OCI-LY3 (cell line): Measurements from ENCODE around the gene TSPAN11.

Experiments used
- H2AFZ ChIP-seq: fragments of 200-600, 300-600 bp; shearing (Covaris generic); 2 replicates; pipeline ENCODE4 v1.6.0; 2014; ENCODE audit warnings: antibody characterized with exemption, low read depth, low read length
- H3K27ac ChIP-seq: fragments of 200-600, 300-600 bp; sonication (generic); 2 replicates; pipeline ENCODE4 v1.5.1; 2014; ENCODE audit warnings: mild to moderate bottlenecking, low read length, moderate library complexity, mixed read lengths
- H3K27me3 ChIP-seq: fragments of 200-600, 300-600 bp; sonication (generic); 2 replicates; pipeline ENCODE4 v1.6.1; 2014; ENCODE audit warnings: low read depth, low read length, mixed read lengths
- H3K36me3 ChIP-seq: fragments of 200-600, 300-600 bp; sonication (generic); replicated peaks from 2 replicates; pipeline ENCODE3; 2014; ENCODE audit warnings: low read depth, low read length, mixed read lengths
- H3K4me1 ChIP-seq: fragments of 300-600, 200-600 bp; sonication (generic); 2 replicates; pipeline ENCODE4 v1.6.1; 2014; ENCODE audit warnings: low read length, mixed read lengths
- H3K4me2 ChIP-seq: fragments of 200-600, 300-600 bp; sonication (generic); 2 replicates; pipeline ENCODE4 v1.6.1; 2014; ENCODE audit warnings: low read length, mixed read lengths
- H3K4me3 ChIP-seq: fragments of 300-600, 200-600 bp; sonication (generic); 2 replicates; pipeline ENCODE4 v1.5.1; 2014; ENCODE audit warnings: antibody characterized with exemption, mild to moderate bottlenecking, low read length, moderate library complexity
- H3K79me2 ChIP-seq: fragments of 300-600, 200-600 bp; shearing (Covaris generic); 2 replicates; pipeline ENCODE4 v1.6.1; 2014; ENCODE audit warnings: mild to moderate bottlenecking, low read length, mixed read lengths
- H3K9ac ChIP-seq: fragments of 300-600, 200-600 bp; shearing (Covaris generic); 2 replicates; pipeline ENCODE4 v1.6.0; 2014; ENCODE audit warnings: mild to moderate bottlenecking, low read length, moderate library complexity
- H3K9me3 ChIP-seq: fragments of 200-600, 300-600 bp; shearing (Covaris generic); 2 replicates; pipeline ENCODE4 v1.6.1; 2014; ENCODE audit warnings: low read length, mixed read lengths; ENCODE audit not compliant: insufficient read depth
- H4K20me1 ChIP-seq: fragments of 200-600, 300-600 bp; sonication (generic); 2 replicates; pipeline ENCODE4 v1.6.1; 2016; ENCODE audit warnings: low read length, mixed read lengths; ENCODE audit not compliant: insufficient read depth
- EZH2phosphoT487 ChIP-seq: fragments of 200-600 bp; shearing (Covaris generic); IDR thresholded peaks from 2 replicates; pipeline ENCODE4 v1.6.1; 2018; ENCODE audit warnings: antibody characterized with exemption, mixed run types, low read depth
- TF ChIP-seq, protein P1 (sequence below): fragments of 200-600, 300-600 bp; sonication (generic); IDR thresholded peaks from 2 replicates; pipeline ENCODE4 v1.5.1; 2014; ENCODE audit warnings: antibody characterized with exemption, low read length, low read depth

TSPAN11 gene

DNA sequence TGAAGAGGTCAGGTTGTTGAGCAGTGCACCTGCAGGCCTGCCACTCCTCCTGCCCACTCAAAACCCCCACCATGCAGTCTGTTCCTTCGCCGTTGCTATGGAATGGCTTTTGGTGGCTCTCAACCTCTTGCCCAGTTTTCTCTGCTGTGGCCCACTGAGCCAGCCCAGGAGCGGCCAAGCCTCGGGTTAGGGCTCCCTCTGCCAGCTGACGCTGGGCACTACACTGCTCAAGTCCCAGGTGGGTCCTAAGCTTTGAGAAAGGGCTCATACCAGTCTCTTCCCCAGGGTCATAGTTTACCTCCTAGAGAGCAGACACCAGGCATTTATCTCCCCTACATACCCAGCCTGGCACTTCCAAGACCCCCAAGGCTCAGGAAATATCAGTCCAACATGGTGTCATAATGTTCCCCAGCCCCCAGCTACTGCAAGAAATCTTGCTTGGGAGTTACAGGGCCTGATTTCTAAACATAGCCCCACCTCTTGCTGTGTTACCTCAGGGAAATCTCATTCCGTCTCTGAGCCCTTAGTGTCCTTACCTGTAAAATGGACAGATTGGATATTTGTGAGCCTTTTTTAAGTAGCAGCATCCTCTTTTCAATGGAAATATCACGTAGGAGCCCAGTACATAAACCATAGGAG lies 59.4 kb downstream of the TSPAN11 start:
- H3K4me2 ChIP-seq = no peak overlapping the region
- H2AFZ ChIP-seq = no peak overlapping the region
- H3K27ac ChIP-seq = no peak overlapping the region
- H3K4me3 ChIP-seq = no peak overlapping the region
- TF ChIP-seq EZH2phosphoT487 = no peak
- TF ChIP-seq, protein P1, sequence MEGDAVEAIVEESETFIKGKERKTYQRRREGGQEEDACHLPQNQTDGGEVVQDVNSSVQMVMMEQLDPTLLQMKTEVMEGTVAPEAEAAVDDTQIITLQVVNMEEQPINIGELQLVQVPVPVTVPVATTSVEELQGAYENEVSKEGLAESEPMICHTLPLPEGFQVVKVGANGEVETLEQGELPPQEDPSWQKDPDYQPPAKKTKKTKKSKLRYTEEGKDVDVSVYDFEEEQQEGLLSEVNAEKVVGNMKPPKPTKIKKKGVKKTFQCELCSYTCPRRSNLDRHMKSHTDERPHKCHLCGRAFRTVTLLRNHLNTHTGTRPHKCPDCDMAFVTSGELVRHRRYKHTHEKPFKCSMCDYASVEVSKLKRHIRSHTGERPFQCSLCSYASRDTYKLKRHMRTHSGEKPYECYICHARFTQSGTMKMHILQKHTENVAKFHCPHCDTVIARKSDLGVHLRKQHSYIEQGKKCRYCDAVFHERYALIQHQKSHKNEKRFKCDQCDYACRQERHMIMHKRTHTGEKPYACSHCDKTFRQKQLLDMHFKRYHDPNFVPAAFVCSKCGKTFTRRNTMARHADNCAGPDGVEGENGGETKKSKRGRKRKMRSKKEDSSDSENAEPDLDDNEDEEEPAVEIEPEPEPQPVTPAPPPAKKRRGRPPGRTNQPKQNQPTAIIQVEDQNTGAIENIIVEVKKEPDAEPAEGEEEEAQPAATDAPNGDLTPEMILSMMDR = peak; percentile 79
- H3K9me3 ChIP-seq = no peaks in the 10 kb centered on the region
- peaks cover 30% of the 10 kb centered on the region for H3K4me1 ChIP-seq
- H3K9ac ChIP-seq = no peak overlapping the region
- no peaks in the 10 kb centered on the region for H4K20me1 ChIP-seq
- H3K36me3 ChIP-seq = no peaks in the 10 kb centered on the region
- no peaks in the 10 kb centered on the region for H3K27me3 ChIP-seq
- H3K79me2 ChIP-seq = no peaks in the 10 kb centered on the region

DNA sequence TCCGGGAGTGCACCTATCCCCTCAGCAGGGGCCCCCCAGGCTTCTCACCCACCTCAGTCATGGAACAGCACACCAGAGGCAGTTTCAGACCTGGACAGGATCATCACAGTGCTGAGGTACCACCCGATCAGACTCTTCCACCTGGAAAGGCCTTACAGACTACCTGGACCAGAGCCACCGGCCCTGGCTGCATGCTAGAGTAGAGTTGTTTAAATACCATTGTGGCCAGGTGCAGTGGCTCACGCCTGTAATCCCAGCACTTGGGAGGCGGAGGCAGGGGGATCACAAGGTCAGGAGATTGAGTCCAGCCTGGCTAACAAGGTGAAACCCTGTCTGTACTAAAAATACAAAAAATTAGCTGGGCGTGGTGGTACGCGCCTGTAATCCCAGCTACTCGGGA lies 61.5 kb downstream of the TSPAN11 start:
- H3K4me3 ChIP-seq = no peak overlapping the region
- no peaks in the 10 kb centered on the region for H3K36me3 ChIP-seq
- H3K27ac ChIP-seq = no peak overlapping the region
- no peaks in the 10 kb centered on the region for H3K79me2 ChIP-seq
- H4K20me1 ChIP-seq = no peaks in the 10 kb centered on the region
- H3K9me3 ChIP-seq = no peaks in the 10 kb centered on the region
- H2AFZ ChIP-seq = no peak overlapping the region
- H3K4me1 ChIP-seq = peaks cover 30% of the 10 kb centered on the region
- no peak overlapping the region for H3K9ac ChIP-seq
- TF ChIP-seq, protein P1 = no peak
- no peak for TF ChIP-seq EZH2phosphoT487
- no peaks in the 10 kb centered on the region for H3K27me3 ChIP-seq
- H3K4me2 ChIP-seq = peak overlapping the region; percentile 30

DNA sequence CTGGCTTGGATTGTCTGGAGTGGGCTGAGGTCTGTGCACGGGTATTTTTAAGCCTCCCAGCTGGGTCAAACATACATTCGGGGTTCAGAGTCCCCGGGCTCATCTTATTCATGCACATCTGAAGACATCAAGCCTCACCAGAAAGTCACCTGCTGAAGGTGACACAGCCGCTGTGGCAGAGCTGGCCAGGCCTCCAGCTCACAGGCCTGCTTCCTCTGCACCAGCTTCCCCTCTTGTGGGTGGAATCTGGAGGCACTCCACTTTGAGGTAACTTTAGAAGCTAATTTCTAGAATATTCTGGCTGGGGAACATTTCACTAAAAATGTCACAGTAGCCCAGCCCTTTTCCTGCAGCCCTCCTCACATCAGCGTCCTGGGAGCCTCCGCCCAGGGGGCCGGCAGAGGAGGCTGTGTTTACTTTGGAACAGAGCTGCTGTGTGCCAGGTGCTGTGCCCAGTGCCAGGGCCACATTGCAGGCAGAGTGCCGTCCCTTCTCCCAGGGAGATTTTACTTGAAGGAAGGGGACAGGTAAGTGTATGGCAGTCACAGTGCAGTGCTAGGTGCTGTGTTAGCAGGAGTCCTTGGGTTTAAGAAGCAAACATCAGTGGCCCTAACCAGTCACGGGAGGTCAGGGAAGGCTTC lies 62.2 kb downstream of the TSPAN11 start:
- peaks cover 30% of the 10 kb centered on the region for H3K4me1 ChIP-seq
- no peak for TF ChIP-seq EZH2phosphoT487
- TF ChIP-seq, protein P1 = no peak
- no peak overlapping the region for H3K27ac ChIP-seq

DNA sequence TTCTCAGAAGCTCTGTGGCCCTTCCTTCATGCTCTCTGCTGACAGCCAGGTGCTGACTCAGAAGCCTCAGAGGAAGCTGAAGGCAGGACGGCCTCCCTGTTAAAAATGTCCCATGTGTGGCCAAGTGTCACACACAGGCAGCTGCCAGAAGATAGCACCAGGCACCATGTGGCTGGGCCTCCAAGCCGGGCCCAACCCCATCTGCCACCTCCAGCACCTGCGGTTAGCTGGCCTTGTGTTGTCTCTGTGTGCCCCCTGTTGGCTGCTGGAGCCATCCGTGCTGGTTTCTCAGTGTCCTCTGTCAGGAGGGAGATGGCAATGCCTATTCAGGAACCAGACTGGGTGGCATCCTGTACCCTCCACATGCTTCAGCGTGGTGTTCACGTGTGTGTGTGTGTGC lies 63.2 kb downstream of the TSPAN11 start:
- Histone ChIP-seq H4K20me1 (no peaks in the 10 kb centered on the region), H3K4me3 (no peak overlapping the region), H3K9ac (no peak overlapping the region), H3K36me3 (no peaks in the 10 kb centered on the region), H2AFZ (no peak overlapping the region), H3K4me2 (peak overlapping the region; percentile 18; the same call in 1 of the 2 replicates), H3K27ac (no peak overlapping the region), H3K27me3 (no peaks in the 10 kb centered on the region), H3K9me3 (no peaks in the 10 kb centered on the region), H3K4me1 (peaks cover 30% of the 10 kb centered on the region), H3K79me2 (no peaks in the 10 kb centered on the region)
- TF ChIP-seq, protein P1 = peak; percentile 59
- no peak for TF ChIP-seq EZH2phosphoT487

More for the DNA sequence above, 62.2 kb downstream of the TSPAN11 start:
- Histone ChIP-seq H3K9me3 (no peaks in the 10 kb centered on the region), H2AFZ (no peak overlapping the region), H3K4me3 (no peak overlapping the region), H4K20me1 (no peaks in the 10 kb centered on the region), H3K27me3 (no peaks in the 10 kb centered on the region), H3K4me2 (no peak overlapping the region), H3K9ac (no peak overlapping the region), H3K36me3 (no peaks in the 10 kb centered on the region), H3K79me2 (no peaks in the 10 kb centered on the region)
